Measurements from ENCODE around the gene ENOX1. TPM values are rescaled to one million over a fixed set of nuclear protein-coding genes. Genes with fewer than 3 reads are reported as not detected.

ENOX1 gene
- total RNA-seq, 1 experiment from 2014 or later = 0.35 TPM

- H2AFZ ChIP-seq = no peak overlapping the region
- no peak for DNase-seq
- H3K79me2 ChIP-seq (ENCODE audit: low read depth) = no peaks in the 10 kb centered on the region
- TF ChIP-seq CTCF (conservative IDR thresholded peaks at IDR 0.05) (no peak), EZH2 (IDR thresholded peaks at IDR 0.05; ENCODE audit: low read depth) (no peak)
- POLR2A ChIA-PET (ENCODE audit: unreplicated experiment) = no interaction called here
- no peak overlapping the region for H3K27ac ChIP-seq
- CTCF ChIA-PET = no interaction called here
- no peaks in the 10 kb centered on the region for H3K27me3 ChIP-seq (ENCODE audit: insufficient read depth, low read depth)
- peaks cover 8% of the 10 kb centered on the region for H3K4me1 ChIP-seq (replicated peaks; ENCODE audit: insufficient read depth)
- no peaks in the 10 kb centered on the region for H3K9me3 ChIP-seq (ENCODE audit: insufficient read depth, low read depth)
- no peaks in the 10 kb centered on the region for H3K36me3 ChIP-seq (ENCODE audit: low read depth)
- H4K20me1 ChIP-seq (ENCODE audit: insufficient read depth) = no peaks in the 10 kb centered on the region
- no peak overlapping the region for H3K4me2 ChIP-seq
- no peak overlapping the region for H3K4me3 ChIP-seq
- H3K9me2 ChIP-seq (ENCODE audit: insufficient read depth) = no peaks in the 10 kb centered on the region
- intact Hi-C loops (cut with micrococcal nuclease; ENCODE audit: unreplicated experiment) = no loop called here
- BruUV-seq (replicated peaks) = no TSS peak
- H3F3A ChIP-seq (ENCODE audit: insufficient read depth, low read depth) = no peaks in the 10 kb centered on the region
Measured at GRCh38 chr13:43797869-43798268, 11.1 kb upstream of the ENOX1 start.

GRCh38 chr13:43797159-43797558 lies 10.4 kb upstream of the ENOX1 start:
- CTCF ChIA-PET = no interaction called here

GRCh38 chr13:43794416-43794815 lies 7.6 kb upstream of the ENOX1 start:
- H2AFZ ChIP-seq = no peak overlapping the region
- TF ChIP-seq CTCF (conservative IDR thresholded peaks at IDR 0.05) (no peak), EZH2 (IDR thresholded peaks at IDR 0.05; ENCODE audit: low read depth) (no peak)
- no peak for DNase-seq
- no peak overlapping the region for H3K4me2 ChIP-seq
- no peaks in the 10 kb centered on the region for H3K9me2 ChIP-seq (ENCODE audit: insufficient read depth)
- H3K27ac ChIP-seq = no peak overlapping the region
- ChIA-PET CTCF (interaction anchor here (0.6 kb wide), 1 partner anchor 22 kb away, joined by 3 read pairs; no protein-coding TSS in a partner anchor), POLR2A (ENCODE audit: unreplicated experiment) (no interaction called here)
- intact Hi-C loops (cut with micrococcal nuclease; ENCODE audit: unreplicated experiment) = no loop called here
- no peaks in the 10 kb centered on the region for H3K9me3 ChIP-seq (ENCODE audit: insufficient read depth, low read depth)
- no peaks in the 10 kb centered on the region for H3K4me1 ChIP-seq (replicated peaks; ENCODE audit: insufficient read depth)
- H3K79me2 ChIP-seq (ENCODE audit: low read depth) = no peaks in the 10 kb centered on the region
- no peak overlapping the region for H3K4me3 ChIP-seq
- no peaks in the 10 kb centered on the region for H3K27me3 ChIP-seq (ENCODE audit: insufficient read depth, low read depth)
- no TSS peak for BruUV-seq (replicated peaks)
- H4K20me1 ChIP-seq (ENCODE audit: insufficient read depth) = no peaks in the 10 kb centered on the region
- H3K36me3 ChIP-seq (ENCODE audit: low read depth) = no peaks in the 10 kb centered on the region
- H3F3A ChIP-seq (ENCODE audit: insufficient read depth, low read depth) = no peaks in the 10 kb centered on the region

More at GRCh38 chr13:43797159-43797558, 10.4 kb upstream of the ENOX1 start:
- Histone ChIP-seq H3K4me2 (no peak overlapping the region), H3K79me2 (ENCODE audit: low read depth) (no peaks in the 10 kb centered on the region), H3K4me1 (replicated peaks; ENCODE audit: insufficient read depth) (peaks cover under 1% of the 10 kb centered on the region), H3K9me3 (ENCODE audit: insufficient read depth, low read depth) (no peaks in the 10 kb centered on the region), H3F3A (ENCODE audit: insufficient read depth, low read depth) (no peaks in the 10 kb centered on the region), H3K27ac (no peak overlapping the region), H3K27me3 (ENCODE audit: insufficient read depth, low read depth) (no peaks in the 10 kb centered on the region), H3K36me3 (ENCODE audit: low read depth) (no peaks in the 10 kb centered on the region), H3K4me3 (no peak overlapping the region), H3K9me2 (ENCODE audit: insufficient read depth) (no peaks in the 10 kb centered on the region), H4K20me1 (ENCODE audit: insufficient read depth) (no peaks in the 10 kb centered on the region), H2AFZ (no peak overlapping the region)
- TF ChIP-seq EZH2 (IDR thresholded peaks at IDR 0.05; ENCODE audit: low read depth) (no peak), CTCF (conservative IDR thresholded peaks at IDR 0.05) (no peak)
- POLR2A ChIA-PET (ENCODE audit: unreplicated experiment) = no interaction called here
- BruUV-seq (replicated peaks) = no TSS peak
- intact Hi-C loops (cut with micrococcal nuclease; ENCODE audit: unreplicated experiment) = no loop called here
- no peak for DNase-seq
